HepG2 (cell line): ENCODE results near the gene C1orf116. TPM values are rescaled to one million over a fixed set of nuclear protein-coding genes. Genes with fewer than 3 reads are reported as not detected.

ENCODE experiments used
- GLI4 ChIP-seq: sonication (generic); formaldehyde crosslinking; IDR thresholded peaks from 2 replicates; pipeline ENCODE4 v1.5.1; 2020; ENCODE audit warnings: missing genetic modification reagents, mild to moderate bottlenecking, moderate library complexity, borderline replicate concordance
- GTF3A ChIP-seq: sonication (generic); formaldehyde crosslinking; conservative IDR thresholded peaks from 2 replicates; pipeline ENCODE4 v1.4.0; 2020; ENCODE audit warnings: mild to moderate bottlenecking, missing genetic modification reagents
- MED13 ChIP-seq: sonication (generic); formaldehyde crosslinking; IDR thresholded peaks from 2 replicates; pipeline ENCODE4 v1.5.0; 2020; ENCODE audit warnings: missing genetic modification reagents
- SALL1 ChIP-seq: sonication (generic); formaldehyde crosslinking; IDR thresholded peaks from 2 replicates; pipeline ENCODE4 v1.8.0; 2022; ENCODE audit warnings: mild to moderate bottlenecking, missing genetic modification reagents
- SATB2 ChIP-seq: sonication (generic); formaldehyde crosslinking; IDR thresholded peaks from 2 replicates; pipeline ENCODE4 v1.5.0; 2020; ENCODE audit warnings: missing genetic modification reagents
- SOX13 ChIP-seq, 3 experiments: fragments of 450-650 bp in 1 of 3; sonication (generic) in 1 of 3; formaldehyde crosslinking in 1 of 3; IDR thresholded peaks in 2 of 3; conservative IDR thresholded peaks in 1 of 3; 2 replicates each; pipeline versions ENCODE4 v1.5.0 to v1.6.1; 2016 to 2020; ENCODE audit warnings: antibody characterized with exemption in 1 of 3, mild to moderate bottlenecking in 1 of 3, missing compliant biosample characterization in 1 of 3, missing genetic modification reagents in 1 of 3, moderate library complexity in 1 of 3
- SP4 ChIP-seq: sonication (generic); formaldehyde crosslinking; IDR thresholded peaks from 2 replicates; pipeline ENCODE4 v1.8.1; 2023; ENCODE audit warnings: mild to moderate bottlenecking, missing genetic modification reagents
- ZNF3 ChIP-seq: IDR thresholded peaks from 2 replicates; pipeline ENCODE4 v1.7.0; 2017; ENCODE audit warnings: inconsistent platforms
- ZNF451 ChIP-seq: sonication (generic); formaldehyde crosslinking; IDR thresholded peaks from 2 replicates; pipeline ENCODE4 v1.5.0; 2020; ENCODE audit warnings: mild to moderate bottlenecking, missing genetic modification reagents
- ZNF7 ChIP-seq: IDR thresholded peaks from 2 replicates; pipeline ENCODE4 v1.6.1; 2016; ENCODE audit warnings: missing biosample characterization, missing genetic modification reagents
- polyA plus RNA-seq, 8 experiments: library from polyadenylated mRNA; depleted of rRNA in 3 of 8; stranded (reverse) in 7 of 8; unstranded in 1 of 8; fragments of >200 nt; fragmentation: Illumina TruSeq in 4 of 8; extraction: Trizol in 4 of 8; gene quantifications; 2 replicates each; pipeline versions ENCODE4 v1.2.1 to v1.2.3, GENCODE V29; 2011 to 2016; ENCODE audit warnings: low read depth in 4 of 8, missing spikeins in 1 of 8, mixed read lengths in 1 of 8; ENCODE audit not compliant: insufficient read depth in 1 of 8
- total RNA-seq, 5 experiments: library from RNA; depleted of rRNA; stranded (reverse); fragments of >200 nt; fragmentation: Illumina TruSeq; extraction: Trizol; gene quantifications; 2 replicates each; pipeline ENCODE4 v1.2.3, GENCODE V29; 2016; ENCODE audit warnings: low read depth in 1 of 5
- TF ChIP-seq, protein P1 (sequence below), 2 experiments: IDR thresholded peaks; 2 replicates each; pipeline ENCODE4 v1.6.1; 2011 to 2012; ENCODE audit warnings: low read length in 2 of 2, borderline replicate concordance in 1 of 2, low read depth in 1 of 2, mild to moderate bottlenecking in 1 of 2, moderate library complexity in 1 of 2
- TF ChIP-seq, protein P2 (sequence below): IDR thresholded peaks from 2 replicates; pipeline ENCODE4 v1.6.1; 2018; ENCODE audit warnings: missing genetic modification reagents, mild to moderate bottlenecking, missing compliant biosample characterization
- TF ChIP-seq, protein P3 (sequence below): sonication (generic); IDR thresholded peaks from 2 replicates; pipeline ENCODE4 v1.6.1; 2016; ENCODE audit warnings: low read depth, borderline replicate concordance
- TF ChIP-seq, protein P4 (sequence below): sonication (generic); formaldehyde crosslinking; IDR thresholded peaks from 2 replicates; pipeline ENCODE4 v1.5.1; 2020; ENCODE audit warnings: mild to moderate bottlenecking, missing genetic modification reagents, borderline replicate concordance
- TF ChIP-seq, protein P5 (sequence below): sonication (generic); formaldehyde crosslinking; IDR thresholded peaks from 2 replicates; pipeline ENCODE4 v1.4.0; 2020; ENCODE audit warnings: low read depth, missing genetic modification reagents

The C1orf116 gene
- total and polyA plus RNA-seq, 2 of the 13 experiments (the other 11 are each of a cell fraction or from before 2014, with no cell fraction given): 0.51 to 0.95 TPM

DNA sequence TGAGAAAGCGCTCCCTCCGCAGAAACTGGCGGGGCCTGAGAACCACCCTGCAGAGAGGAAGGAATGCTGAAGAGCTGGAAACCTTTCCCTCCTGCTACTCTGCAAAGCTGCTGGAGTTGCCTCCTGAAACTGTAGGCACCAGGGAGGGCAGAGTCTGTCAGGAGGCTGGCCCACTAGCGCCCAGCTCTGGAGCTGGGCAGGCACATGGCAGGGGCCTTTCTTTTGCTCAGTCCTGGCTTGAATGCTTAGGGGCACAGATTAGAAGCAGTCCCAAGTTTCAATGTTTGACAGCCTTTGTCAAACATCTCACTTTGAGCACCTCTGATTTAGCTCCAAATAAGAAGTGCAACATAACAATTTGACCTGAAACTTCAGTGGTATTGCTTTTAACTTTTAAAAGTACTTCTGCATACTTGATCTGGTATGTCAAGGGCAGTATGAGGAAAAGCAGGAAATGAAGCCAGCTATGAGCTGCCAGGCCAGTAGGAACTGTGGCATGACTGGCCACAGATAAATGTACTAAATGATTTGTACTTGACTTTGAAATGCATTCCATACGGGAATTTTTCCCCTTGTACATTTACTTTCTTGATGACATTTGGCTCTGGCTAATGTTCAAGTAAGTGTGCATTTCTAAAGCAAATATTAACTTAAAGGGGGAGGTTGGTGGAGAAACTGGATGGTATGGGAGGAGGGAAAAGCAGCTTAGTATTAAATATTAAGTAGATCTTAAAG, 7.2 kb downstream of the C1orf116 start (continued):
- TF ChIP-seq, protein P1, sequence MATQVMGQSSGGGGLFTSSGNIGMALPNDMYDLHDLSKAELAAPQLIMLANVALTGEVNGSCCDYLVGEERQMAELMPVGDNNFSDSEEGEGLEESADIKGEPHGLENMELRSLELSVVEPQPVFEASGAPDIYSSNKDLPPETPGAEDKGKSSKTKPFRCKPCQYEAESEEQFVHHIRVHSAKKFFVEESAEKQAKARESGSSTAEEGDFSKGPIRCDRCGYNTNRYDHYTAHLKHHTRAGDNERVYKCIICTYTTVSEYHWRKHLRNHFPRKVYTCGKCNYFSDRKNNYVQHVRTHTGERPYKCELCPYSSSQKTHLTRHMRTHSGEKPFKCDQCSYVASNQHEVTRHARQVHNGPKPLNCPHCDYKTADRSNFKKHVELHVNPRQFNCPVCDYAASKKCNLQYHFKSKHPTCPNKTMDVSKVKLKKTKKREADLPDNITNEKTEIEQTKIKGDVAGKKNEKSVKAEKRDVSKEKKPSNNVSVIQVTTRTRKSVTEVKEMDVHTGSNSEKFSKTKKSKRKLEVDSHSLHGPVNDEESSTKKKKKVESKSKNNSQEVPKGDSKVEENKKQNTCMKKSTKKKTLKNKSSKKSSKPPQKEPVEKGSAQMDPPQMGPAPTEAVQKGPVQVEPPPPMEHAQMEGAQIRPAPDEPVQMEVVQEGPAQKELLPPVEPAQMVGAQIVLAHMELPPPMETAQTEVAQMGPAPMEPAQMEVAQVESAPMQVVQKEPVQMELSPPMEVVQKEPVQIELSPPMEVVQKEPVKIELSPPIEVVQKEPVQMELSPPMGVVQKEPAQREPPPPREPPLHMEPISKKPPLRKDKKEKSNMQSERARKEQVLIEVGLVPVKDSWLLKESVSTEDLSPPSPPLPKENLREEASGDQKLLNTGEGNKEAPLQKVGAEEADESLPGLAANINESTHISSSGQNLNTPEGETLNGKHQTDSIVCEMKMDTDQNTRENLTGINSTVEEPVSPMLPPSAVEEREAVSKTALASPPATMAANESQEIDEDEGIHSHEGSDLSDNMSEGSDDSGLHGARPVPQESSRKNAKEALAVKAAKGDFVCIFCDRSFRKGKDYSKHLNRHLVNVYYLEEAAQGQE (IDR thresholded peaks at IDR 0.05; ENCODE audit: borderline replicate concordance in 1 of 2, low read depth in 1 of 2, low read length in 2 of 2): peak in 1 of 2 experiments; percentile 38; a peak in 1 of 4 replicates
- TF ChIP-seq, protein P2, sequence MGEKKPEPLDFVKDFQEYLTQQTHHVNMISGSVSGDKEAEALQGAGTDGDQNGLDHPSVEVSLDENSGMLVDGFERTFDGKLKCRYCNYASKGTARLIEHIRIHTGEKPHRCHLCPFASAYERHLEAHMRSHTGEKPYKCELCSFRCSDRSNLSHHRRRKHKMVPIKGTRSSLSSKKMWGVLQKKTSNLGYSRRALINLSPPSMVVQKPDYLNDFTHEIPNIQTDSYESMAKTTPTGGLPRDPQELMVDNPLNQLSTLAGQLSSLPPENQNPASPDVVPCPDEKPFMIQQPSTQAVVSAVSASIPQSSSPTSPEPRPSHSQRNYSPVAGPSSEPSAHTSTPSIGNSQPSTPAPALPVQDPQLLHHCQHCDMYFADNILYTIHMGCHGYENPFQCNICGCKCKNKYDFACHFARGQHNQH (CRISPR knock-in tag): 0 out of 2 replicates have a peak, but pooled peaks have one; percentile 37
- TF ChIP-seq, protein P3, sequence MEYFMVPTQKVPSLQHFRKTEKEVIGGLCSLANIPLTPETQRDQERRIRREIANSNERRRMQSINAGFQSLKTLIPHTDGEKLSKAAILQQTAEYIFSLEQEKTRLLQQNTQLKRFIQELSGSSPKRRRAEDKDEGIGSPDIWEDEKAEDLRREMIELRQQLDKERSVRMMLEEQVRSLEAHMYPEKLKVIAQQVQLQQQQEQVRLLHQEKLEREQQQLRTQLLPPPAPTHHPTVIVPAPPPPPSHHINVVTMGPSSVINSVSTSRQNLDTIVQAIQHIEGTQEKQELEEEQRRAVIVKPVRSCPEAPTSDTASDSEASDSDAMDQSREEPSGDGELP: no peak
- TF ChIP-seq MED13 (CRISPR knock-in tag): no peak
- peak; percentile 2; the same call in 1 of the 2 replicates for TF ChIP-seq SALL1 (CRISPR knock-in tag)
- TF ChIP-seq, protein P4, sequence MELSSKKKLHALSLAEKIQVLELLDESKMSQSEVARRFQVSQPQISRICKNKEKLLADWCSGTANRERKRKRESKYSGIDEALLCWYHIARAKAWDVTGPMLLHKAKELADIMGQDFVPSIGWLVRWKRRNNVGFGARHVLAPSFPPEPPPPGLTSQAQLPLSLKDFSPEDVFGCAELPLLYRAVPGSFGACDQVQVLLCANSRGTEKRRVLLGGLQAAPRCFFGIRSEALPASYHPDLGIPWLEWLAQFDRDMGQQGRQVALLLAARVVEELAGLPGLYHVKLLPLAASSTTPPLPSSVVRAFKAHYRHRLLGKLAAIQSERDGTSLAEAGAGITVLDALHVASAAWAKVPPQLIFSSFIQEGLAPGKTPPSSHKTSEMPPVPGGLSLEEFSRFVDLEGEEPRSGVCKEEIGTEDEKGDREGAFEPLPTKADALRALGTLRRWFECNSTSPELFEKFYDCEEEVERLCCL: no peak
- TF ChIP-seq ZNF451 (CRISPR knock-in tag): no peak
- TF ChIP-seq ZNF7: peak; percentile 59; the same call in 1 of the 2 replicates
- no peak for TF ChIP-seq ZNF3
- no peak for TF ChIP-seq GTF3A (CRISPR knock-in tag)
- TF ChIP-seq SATB2 (CRISPR knock-in tag): peak; percentile 75; the same call in 1 of the 2 replicates
- no peak for TF ChIP-seq GLI4 (CRISPR knock-in tag)
- no peak for TF ChIP-seq SP4 (CRISPR knock-in tag)
- TF ChIP-seq, protein P5, sequence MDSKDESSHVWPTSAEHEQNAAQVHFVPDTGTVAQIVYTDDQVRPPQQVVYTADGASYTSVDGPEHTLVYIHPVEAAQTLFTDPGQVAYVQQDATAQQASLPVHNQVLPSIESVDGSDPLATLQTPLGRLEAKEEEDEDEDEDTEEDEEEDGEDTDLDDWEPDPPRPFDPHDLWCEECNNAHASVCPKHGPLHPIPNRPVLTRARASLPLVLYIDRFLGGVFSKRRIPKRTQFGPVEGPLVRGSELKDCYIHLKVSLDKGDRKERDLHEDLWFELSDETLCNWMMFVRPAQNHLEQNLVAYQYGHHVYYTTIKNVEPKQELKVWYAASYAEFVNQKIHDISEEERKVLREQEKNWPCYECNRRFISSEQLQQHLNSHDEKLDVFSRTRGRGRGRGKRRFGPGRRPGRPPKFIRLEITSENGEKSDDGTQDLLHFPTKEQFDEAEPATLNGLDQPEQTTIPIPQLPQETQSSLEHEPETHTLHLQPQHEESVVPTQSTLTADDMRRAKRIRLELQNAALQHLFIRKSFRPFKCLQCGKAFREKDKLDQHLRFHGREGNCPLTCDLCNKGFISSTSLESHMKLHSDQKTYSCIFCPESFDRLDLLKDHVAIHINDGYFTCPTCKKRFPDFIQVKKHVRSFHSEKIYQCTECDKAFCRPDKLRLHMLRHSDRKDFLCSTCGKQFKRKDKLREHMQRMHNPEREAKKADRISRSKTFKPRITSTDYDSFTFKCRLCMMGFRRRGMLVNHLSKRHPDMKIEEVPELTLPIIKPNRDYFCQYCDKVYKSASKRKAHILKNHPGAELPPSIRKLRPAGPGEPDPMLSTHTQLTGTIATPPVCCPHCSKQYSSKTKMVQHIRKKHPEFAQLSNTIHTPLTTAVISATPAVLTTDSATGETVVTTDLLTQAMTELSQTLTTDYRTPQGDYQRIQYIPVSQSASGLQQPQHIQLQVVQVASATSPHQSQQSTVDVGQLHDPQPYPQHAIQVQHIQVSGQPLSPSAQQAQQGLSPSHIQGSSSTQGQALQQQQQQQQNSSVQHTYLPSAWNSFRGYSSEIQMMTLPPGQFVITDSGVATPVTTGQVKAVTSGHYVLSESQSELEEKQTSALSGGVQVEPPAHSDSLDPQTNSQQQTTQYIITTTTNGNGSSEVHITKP (CRISPR knock-in tag): 0 out of 2 replicates have a peak, but pooled peaks have one; percentile 24
- TF ChIP-seq SOX13 (IDR thresholded peaks at IDR 0.05): no peak
- TF ChIP-seq SOX13 (CRISPR knock-in tag; conservative IDR thresholded peaks at IDR 0.05 in 1 of 2, IDR thresholded peaks at IDR 0.05 in 1 of 2): peak in 1 of 2 experiments; percentile 85; a peak in 2 of 4 replicates
